Measurements from ENCODE around the gene GRWD1. TPM values are rescaled to one million over a fixed set of nuclear protein-coding genes. Genes with fewer than 3 reads are reported as not detected.

The GRWD1 gene
- total and polyA plus RNA-seq, 7 donors, result 7.8 to 25.5 (median 16.4) TPM

DNA sequence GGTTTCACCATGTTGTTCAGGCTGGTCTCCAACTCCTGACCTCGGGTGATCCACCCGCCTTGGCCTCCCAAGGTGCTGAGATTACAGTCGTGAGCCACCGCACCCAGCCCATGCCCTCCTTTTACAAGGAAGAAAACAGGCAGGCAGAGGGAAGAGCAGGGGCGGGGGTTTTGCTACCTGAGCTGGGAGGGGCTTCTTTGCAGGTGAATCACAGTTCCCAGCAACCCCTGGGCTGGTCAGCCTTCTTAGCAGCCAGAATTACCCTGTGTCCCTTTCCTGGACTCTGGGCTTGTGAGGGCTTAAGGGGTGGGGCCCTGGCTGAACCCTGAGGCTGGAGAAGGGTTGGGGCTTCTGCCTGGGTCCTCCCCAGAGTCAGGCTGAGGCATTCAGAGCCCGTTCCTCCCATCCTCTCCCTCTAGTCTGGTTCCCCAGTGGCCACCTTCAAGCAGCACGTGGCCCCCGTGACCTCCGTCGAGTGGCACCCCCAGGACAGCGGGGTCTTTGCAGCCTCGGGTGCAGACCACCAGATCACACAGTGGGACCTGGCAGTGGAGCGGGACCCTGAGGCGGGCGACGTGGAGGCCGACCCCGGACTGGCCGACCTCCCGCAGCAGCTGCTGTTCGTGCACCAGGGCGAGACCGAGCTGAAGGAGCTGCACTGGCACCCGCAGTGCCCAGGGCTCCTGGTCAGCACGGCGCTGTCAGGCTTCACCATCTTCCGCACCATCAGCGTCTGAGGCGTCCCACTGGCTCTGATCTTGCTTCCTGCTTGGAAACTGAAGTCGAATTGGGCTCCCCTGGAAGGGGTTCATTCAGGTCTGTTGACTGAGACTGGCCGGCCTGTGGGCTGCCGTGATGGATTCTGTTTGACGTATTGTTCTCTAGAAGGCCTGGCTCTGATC lies 6.8 kb downstream of the GRWD1 start:
- TF ChIP-seq POLR2A (IDR thresholded peaks at IDR 0.05) (no peak), POLR2AphosphoS5 (IDR thresholded peaks at IDR 0.05) (no peak)
- TF ChIP-seq, protein P1, sequence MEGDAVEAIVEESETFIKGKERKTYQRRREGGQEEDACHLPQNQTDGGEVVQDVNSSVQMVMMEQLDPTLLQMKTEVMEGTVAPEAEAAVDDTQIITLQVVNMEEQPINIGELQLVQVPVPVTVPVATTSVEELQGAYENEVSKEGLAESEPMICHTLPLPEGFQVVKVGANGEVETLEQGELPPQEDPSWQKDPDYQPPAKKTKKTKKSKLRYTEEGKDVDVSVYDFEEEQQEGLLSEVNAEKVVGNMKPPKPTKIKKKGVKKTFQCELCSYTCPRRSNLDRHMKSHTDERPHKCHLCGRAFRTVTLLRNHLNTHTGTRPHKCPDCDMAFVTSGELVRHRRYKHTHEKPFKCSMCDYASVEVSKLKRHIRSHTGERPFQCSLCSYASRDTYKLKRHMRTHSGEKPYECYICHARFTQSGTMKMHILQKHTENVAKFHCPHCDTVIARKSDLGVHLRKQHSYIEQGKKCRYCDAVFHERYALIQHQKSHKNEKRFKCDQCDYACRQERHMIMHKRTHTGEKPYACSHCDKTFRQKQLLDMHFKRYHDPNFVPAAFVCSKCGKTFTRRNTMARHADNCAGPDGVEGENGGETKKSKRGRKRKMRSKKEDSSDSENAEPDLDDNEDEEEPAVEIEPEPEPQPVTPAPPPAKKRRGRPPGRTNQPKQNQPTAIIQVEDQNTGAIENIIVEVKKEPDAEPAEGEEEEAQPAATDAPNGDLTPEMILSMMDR (IDR thresholded peaks at IDR 0.05), result no peak
- Histone ChIP-seq H3K27me3 (no peaks in the 10 kb centered on the region), H3K4me1 (peaks cover 0 to 2% (median 0%) of the 10 kb centered on the region in 4 donors), H3K4me3 (no peak overlapping the region), H3K36me3 (peaks cover 37 to 95% (median 39%) of the 10 kb centered on the region in 4 donors), H3K9me3 (no peaks in the 10 kb centered on the region), H3K27ac (no peak overlapping the region)
- DNase-seq, result no peak
- WGBS, 2 donors, result 84 to 92% methylated on average over 33 of the region's 33 CpGs
- intact Hi-C loops (cut with DNase I), result no loop called here

DNA sequence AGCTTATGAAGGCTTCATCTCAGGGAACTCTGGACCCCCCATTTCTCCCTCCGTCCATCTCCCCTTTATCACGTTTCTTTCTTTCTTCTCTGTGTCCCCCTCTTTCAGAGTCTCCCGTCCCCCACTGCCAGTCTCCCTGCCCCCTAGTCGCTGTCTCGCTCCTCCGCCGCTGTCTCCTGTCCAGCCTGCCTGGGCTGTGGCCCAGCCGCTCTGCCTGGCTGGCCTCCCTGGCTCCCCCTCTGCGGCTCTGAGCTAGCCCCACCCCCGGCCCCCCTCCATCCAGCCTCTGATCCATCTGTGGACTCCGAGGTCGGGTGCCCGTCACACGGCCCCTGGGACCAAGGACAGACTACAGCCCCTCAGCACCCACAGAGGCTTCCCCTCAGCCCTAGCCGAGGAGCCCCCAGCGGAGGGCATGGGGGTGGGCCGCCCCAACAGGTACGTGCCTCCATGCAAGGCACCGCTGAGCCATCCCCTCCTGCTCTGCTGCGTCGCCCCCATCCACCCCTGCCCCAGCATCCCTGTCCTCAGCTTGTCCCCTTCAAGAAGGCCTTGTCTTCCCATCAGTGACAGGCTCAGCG lies 8.5 kb downstream of the GRWD1 start:
- 93 to 94% methylated on average over 22 of the region's 22 CpGs for WGBS, 2 donors
- H3K4me3 ChIP-seq, result no peak overlapping the region
- H3K4me1 ChIP-seq, result no peaks in the 10 kb centered on the region
- H3K27ac ChIP-seq, result no peak overlapping the region
- TF ChIP-seq POLR2A (IDR thresholded peaks at IDR 0.05) (no peak), EP300 (IDR thresholded peaks at IDR 0.05) (no peak), POLR2AphosphoS5 (IDR thresholded peaks at IDR 0.05) (no peak)
- TF ChIP-seq, protein P1 (IDR thresholded peaks at IDR 0.05), result no peak
- intact Hi-C loops (cut with DNase I), result no loop called here
- H3K27me3 ChIP-seq, result no peaks in the 10 kb centered on the region
- H3K36me3 ChIP-seq, result peaks cover 37 to 78% (median 38%) of the 10 kb centered on the region in 4 donors
- no peaks in the 10 kb centered on the region for H3K9me3 ChIP-seq
- no peak for DNase-seq

DNA sequence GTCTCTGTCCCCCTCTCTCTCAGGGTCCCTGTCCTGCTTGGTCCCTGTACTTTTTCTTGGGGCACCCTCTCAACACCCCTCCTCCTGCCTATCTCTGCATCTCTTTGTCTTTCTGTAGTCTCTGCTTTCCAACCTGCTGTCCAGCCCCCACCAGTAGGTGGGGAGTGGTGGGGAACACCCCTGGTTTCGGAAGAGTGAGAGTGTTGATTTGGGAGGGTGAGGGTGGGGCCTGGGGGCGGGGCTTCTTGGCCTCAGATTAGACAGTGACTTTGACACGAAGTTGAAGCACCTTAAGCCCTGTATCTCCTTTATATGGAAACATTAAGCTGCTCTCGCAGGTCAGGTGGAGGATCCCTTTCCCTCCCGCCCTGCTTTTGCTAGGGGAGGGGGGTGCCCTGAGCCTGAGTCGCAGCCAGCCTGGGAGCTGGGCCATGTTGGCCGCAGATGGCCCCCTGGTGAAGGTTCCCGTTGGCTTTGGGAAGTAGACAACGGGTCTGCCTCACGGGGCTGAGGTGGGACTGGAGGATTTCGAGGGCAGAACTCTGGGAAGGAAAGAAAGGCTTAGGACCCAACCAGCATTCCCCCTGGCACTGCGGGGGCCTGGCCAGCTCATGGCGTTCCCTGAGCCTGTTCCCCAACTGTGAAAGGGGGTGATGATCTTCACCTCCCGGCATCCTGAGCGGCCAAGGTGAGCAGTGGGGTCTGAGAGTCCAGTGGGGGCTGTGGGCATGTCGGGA lies 9.6 kb downstream of the GRWD1 start, which contains the start of gene KCNJ14:
TSS of gene KCNJ14 (plus strand) at position 404 of the 737 bp plus-strand sequence. CDS start 6,151 bp downstream, outside the sequence.
- Histone ChIP-seq H3K36me3 (peaks cover 28 to 68% (median 30%) of the 10 kb centered on the region in 4 donors), H3K27ac (no peak within 1 kb of the TSS), H3K4me1 (no peaks in the 10 kb centered on the region), H3K4me3 (no peak within 1 kb of the TSS), H3K27me3 (no peaks in the 10 kb centered on the region), H3K9me3 (no peaks in the 10 kb centered on the region)
- intact Hi-C loops (cut with DNase I), result no loop called here
- no peak for DNase-seq
- WGBS, 2 donors, result 85 to 89% methylated on average over 16 of the region's 16 CpGs
- TF ChIP-seq POLR2A (IDR thresholded peaks at IDR 0.05) (no peak), POLR2AphosphoS5 (IDR thresholded peaks at IDR 0.05) (no peak), EP300 (IDR thresholded peaks at IDR 0.05) (no peak)
- TF ChIP-seq, protein P1 (IDR thresholded peaks at IDR 0.05), result no peak

DNA sequence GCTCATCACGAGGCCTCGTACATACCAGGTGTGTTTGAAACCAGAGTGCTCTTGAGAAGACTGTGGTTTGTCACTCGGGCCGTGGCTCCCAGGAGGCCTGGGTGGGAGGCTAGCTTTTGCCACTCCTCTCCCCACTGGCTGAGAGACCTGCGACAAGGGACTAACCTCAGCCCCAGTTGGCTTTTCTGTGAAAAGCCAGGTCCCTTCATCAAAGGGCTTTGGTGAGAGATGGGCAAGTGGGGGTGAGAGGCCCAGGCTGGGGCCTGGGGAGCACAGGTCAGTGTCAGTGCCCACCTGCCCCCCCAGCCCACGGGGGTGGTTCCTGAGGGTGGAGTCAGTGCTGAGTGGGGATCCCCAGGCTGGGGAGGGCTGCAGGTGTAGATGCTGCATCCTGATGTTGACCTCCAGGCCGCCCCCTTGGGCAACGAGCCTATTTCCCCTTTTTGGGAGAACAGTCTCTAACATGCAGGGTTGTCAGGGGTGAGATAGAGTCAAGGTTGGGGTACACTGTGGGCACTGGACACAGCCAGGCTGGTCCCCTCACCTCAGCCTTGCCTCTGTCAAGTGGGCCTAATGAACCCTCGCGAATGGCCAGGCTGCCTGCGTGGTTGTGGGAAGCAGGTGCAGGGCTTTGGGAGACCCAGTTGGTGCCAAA lies 10.3 kb downstream of the GRWD1 start:
- 88 to 91% methylated on average over 11 of the region's 11 CpGs for WGBS, 2 donors
- no peak for DNase-seq
- Histone ChIP-seq H3K4me1 (no peaks in the 10 kb centered on the region), H3K4me3 (no peak overlapping the region), H3K27ac (no peak overlapping the region), H3K9me3 (no peaks in the 10 kb centered on the region), H3K27me3 (no peaks in the 10 kb centered on the region), H3K36me3 (peaks cover 21 to 61% (median 24%) of the 10 kb centered on the region in 4 donors)
- TF ChIP-seq, protein P1 (IDR thresholded peaks at IDR 0.05), result no peak
- TF ChIP-seq EP300 (IDR thresholded peaks at IDR 0.05), result no peak
- TF ChIP-seq POLR2A (IDR thresholded peaks at IDR 0.05), result no peak
- TF ChIP-seq POLR2AphosphoS5 (IDR thresholded peaks at IDR 0.05), result no peak
- intact Hi-C loops (cut with DNase I), result no loop called here
